Ishikawa (cell line): ENCODE measurements around the gene NBR1.

ENCODE experiments used
- CREB1 ChIP-seq: IDR thresholded peaks from 2 replicates; pipeline ENCODE4 v1.6.1; 2012; ENCODE audit warnings: low read depth
- EGR1 ChIP-seq: IDR thresholded peaks from 2 replicates; pipeline ENCODE4 v1.6.1; 2012
- EP300 ChIP-seq: IDR thresholded peaks from 2 replicates; pipeline ENCODE4 v1.6.1; 2012; ENCODE audit warnings: borderline replicate concordance
- FOXM1 ChIP-seq: IDR thresholded peaks from 2 replicates; pipeline ENCODE4 v1.6.1; 2012; ENCODE audit warnings: low read depth, borderline replicate concordance
- TAF1 ChIP-seq: IDR thresholded peaks from 2 replicates; pipeline ENCODE4 v1.6.1; 2012; ENCODE audit warnings: low read depth, mild to moderate bottlenecking
- TCF12 ChIP-seq: IDR thresholded peaks from 2 replicates; pipeline ENCODE4 v1.6.1; 2012; ENCODE audit warnings: low read depth
- YY1 ChIP-seq: IDR thresholded peaks from 2 replicates; pipeline ENCODE4 v1.6.1; 2012; ENCODE audit warnings: low read depth
- ZBTB7A ChIP-seq: IDR thresholded peaks from 2 replicates; pipeline ENCODE4 v1.6.1; 2012; ENCODE audit warnings: low read depth
- TF ChIP-seq, protein P1 (sequence below): IDR thresholded peaks from 2 replicates; pipeline ENCODE4 v1.6.1; 2012
- TF ChIP-seq, protein P2 (sequence below): IDR thresholded peaks from 2 replicates; pipeline ENCODE4 v1.6.1; 2012; ENCODE audit warnings: low read depth, mild to moderate bottlenecking

DNA sequence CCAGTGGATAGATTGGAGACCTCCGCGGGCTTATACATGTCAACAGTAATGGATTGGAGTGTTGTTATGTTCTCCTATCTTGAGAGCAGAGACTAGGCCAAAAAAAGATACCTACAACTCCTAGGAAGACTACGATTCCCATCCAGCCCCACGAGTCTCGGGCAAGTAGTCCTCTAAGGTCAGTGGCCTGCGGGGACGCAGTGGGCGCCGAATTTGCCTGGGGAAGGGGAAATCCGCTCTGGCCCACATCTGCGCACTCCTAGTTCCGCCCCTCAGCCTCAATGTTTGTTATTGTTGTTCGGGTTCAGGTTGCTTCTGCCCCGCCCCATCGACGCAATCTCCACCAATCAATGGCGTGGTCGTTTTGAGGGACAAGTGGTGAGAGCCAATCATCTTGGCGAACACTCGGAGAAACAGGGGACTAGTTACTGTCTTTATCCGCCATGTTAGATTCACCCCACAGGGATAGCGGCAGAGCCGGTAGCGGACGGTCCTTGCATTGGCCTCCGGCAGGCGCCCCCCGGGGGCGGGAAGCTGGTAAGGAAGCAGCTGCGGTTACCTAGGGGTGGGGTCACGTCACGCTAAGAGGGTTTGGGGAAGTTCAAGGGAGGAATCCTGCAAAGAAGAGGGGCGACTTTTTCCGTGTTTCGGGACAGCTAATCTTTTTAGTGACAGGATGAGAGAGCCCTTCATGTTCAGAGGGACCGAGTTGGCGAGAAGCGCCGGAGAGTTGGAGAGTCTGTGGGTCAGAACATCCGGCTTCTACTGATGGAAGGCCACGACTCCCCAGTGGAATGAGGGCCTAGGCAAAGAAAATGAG lies at the start of gene NBR1:
- TF ChIP-seq ZBTB7A (peak; percentile 48; the same call in 1 of the 2 replicates), TAF1 (peak; percentile 58; the same call in 1 of the 2 replicates), EP300 (no peak; the same call in 1 of the 2 replicates), EGR1 (no peak), YY1 (peak; percentile 87), TCF12 (no peak; the same call in 1 of the 2 replicates), CREB1 (no peak), FOXM1 (no peak)
- TF ChIP-seq, protein P1, sequence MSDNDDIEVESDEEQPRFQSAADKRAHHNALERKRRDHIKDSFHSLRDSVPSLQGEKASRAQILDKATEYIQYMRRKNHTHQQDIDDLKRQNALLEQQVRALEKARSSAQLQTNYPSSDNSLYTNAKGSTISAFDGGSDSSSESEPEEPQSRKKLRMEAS = peak; percentile 10; the same call in 1 of the 2 replicates
- TF ChIP-seq, protein P2, sequence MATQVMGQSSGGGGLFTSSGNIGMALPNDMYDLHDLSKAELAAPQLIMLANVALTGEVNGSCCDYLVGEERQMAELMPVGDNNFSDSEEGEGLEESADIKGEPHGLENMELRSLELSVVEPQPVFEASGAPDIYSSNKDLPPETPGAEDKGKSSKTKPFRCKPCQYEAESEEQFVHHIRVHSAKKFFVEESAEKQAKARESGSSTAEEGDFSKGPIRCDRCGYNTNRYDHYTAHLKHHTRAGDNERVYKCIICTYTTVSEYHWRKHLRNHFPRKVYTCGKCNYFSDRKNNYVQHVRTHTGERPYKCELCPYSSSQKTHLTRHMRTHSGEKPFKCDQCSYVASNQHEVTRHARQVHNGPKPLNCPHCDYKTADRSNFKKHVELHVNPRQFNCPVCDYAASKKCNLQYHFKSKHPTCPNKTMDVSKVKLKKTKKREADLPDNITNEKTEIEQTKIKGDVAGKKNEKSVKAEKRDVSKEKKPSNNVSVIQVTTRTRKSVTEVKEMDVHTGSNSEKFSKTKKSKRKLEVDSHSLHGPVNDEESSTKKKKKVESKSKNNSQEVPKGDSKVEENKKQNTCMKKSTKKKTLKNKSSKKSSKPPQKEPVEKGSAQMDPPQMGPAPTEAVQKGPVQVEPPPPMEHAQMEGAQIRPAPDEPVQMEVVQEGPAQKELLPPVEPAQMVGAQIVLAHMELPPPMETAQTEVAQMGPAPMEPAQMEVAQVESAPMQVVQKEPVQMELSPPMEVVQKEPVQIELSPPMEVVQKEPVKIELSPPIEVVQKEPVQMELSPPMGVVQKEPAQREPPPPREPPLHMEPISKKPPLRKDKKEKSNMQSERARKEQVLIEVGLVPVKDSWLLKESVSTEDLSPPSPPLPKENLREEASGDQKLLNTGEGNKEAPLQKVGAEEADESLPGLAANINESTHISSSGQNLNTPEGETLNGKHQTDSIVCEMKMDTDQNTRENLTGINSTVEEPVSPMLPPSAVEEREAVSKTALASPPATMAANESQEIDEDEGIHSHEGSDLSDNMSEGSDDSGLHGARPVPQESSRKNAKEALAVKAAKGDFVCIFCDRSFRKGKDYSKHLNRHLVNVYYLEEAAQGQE = no peak
